ENCODE data around the gene SLC2A9. TPM values are rescaled to one million over a fixed set of nuclear protein-coding genes. Genes with fewer than 3 reads are reported as not detected.
A peak's percentile ranks its signal among the peaks of the same experiment; 100 is the strongest.

Gene SLC2A9
- polyA plus RNA-seq, 1 donor from 2014 or later = not detected

DNA sequence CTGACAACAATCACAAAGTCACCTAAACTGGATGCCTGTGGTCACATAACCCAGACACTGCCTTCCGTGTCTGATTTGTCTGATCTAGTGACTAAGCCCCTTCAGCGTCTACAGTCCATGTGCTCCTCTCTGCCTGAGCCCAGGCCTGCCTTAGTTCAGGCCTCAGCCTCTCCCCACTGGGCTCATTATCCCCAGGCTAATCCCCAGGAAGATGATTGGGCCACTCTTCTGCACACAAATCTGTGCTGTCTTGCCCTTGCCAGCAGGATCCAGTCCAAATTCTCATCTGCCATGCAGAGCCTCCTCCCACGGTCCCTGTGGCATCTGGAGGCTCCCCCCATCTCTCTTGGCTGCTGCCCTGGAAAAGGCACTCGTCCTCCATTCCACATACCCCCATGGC is 96.5 kb downstream of the SLC2A9 start:
- Histone ChIP-seq H3K79me2 (replicated peaks; ENCODE audit: insufficient read depth, low read length) (no peaks in the 10 kb centered on the region), H3K9me2 (ENCODE audit: insufficient read depth, low read length) (no peaks in the 10 kb centered on the region), H3K4me3 (ENCODE audit: low read length) (peak overlapping the region; percentile 23), H3K9me3 (ENCODE audit: low read length) (no peaks in the 10 kb centered on the region), H3K4me2 (ENCODE audit: low read length) (peak overlapping the region; percentile 40), H3K9ac (ENCODE audit: low read length) (peak overlapping the region; percentile 46), H2AFZ (ENCODE audit: low read depth, low read length) (no peak overlapping the region), H3F3A (ENCODE audit: insufficient read depth, low read length, poor library complexity, severe bottlenecking) (no peaks in the 10 kb centered on the region), H3K27ac (ENCODE audit: low read length) (peak overlapping the region; percentile 82), H3K27me3 (ENCODE audit: insufficient read depth, low read depth, low read length) (no peaks in the 10 kb centered on the region), H4K20me1 (ENCODE audit: insufficient read depth) (no peaks in the 10 kb centered on the region), H3K36me3 (ENCODE audit: insufficient read depth, low read length) (no peaks in the 10 kb centered on the region)
- TF ChIP-seq MXI1 (conservative IDR thresholded peaks at IDR 0.05; ENCODE audit: poor library complexity, severe bottlenecking) (no peak), EP300 (conservative IDR thresholded peaks at IDR 0.05; ENCODE audit: poor library complexity, severe bottlenecking) (no peak)

DNA sequence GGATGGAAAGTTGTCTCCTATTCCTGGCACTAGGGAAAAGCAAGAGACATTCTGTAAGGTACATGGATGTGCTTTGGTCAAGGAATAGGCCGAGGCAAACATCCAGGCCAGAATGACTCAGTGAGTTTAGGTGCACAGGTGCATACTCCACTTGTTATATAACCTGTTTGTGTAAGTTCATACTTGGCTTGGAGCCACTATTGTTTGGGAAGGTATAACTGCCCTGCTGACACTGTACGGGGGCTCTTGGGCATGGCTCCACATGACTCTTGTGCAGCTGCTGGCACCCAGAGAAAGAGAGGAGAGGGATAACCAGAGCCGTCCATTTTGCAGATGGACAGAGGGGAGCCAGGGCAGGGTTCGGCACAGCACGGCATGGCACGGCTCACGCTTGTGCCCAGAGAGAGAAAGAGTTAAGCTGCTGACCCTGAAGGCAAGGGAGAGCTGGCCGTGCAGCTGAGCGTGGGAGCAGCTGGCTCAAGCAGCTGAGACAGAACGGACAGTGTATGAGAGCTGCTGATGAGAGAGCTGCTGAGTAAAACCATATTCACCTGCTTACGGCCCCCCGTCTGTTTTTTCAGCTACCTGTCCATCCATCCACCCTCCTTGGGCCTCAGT is 98.0 kb downstream of the SLC2A9 start:
- TF ChIP-seq RAD21 (conservative IDR thresholded peaks at IDR 0.05) = no peak
- no peak for TF ChIP-seq EZH2 (IDR thresholded peaks at IDR 0.05; ENCODE audit: borderline replicate concordance, insufficient read depth, low read length, poor library complexity, severe bottlenecking)
- TF ChIP-seq MXI1 (conservative IDR thresholded peaks at IDR 0.05; ENCODE audit: poor library complexity, severe bottlenecking) = no peak
- TF ChIP-seq EP300 (conservative IDR thresholded peaks at IDR 0.05; ENCODE audit: poor library complexity, severe bottlenecking) = no peak
- no peak for TF ChIP-seq SMC3 (conservative IDR thresholded peaks at IDR 0.05; ENCODE audit: poor library complexity)
- no peak for TF ChIP-seq TAF1 (IDR thresholded peaks at IDR 0.05; ENCODE audit: low read depth)
- no peak for TF ChIP-seq POLR2AphosphoS5 (IDR thresholded peaks at IDR 0.05)
- TF ChIP-seq, protein P1, sequence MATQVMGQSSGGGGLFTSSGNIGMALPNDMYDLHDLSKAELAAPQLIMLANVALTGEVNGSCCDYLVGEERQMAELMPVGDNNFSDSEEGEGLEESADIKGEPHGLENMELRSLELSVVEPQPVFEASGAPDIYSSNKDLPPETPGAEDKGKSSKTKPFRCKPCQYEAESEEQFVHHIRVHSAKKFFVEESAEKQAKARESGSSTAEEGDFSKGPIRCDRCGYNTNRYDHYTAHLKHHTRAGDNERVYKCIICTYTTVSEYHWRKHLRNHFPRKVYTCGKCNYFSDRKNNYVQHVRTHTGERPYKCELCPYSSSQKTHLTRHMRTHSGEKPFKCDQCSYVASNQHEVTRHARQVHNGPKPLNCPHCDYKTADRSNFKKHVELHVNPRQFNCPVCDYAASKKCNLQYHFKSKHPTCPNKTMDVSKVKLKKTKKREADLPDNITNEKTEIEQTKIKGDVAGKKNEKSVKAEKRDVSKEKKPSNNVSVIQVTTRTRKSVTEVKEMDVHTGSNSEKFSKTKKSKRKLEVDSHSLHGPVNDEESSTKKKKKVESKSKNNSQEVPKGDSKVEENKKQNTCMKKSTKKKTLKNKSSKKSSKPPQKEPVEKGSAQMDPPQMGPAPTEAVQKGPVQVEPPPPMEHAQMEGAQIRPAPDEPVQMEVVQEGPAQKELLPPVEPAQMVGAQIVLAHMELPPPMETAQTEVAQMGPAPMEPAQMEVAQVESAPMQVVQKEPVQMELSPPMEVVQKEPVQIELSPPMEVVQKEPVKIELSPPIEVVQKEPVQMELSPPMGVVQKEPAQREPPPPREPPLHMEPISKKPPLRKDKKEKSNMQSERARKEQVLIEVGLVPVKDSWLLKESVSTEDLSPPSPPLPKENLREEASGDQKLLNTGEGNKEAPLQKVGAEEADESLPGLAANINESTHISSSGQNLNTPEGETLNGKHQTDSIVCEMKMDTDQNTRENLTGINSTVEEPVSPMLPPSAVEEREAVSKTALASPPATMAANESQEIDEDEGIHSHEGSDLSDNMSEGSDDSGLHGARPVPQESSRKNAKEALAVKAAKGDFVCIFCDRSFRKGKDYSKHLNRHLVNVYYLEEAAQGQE (IDR thresholded peaks at IDR 0.05; ENCODE audit: borderline replicate concordance) = no peak
- TF ChIP-seq, protein P2, sequence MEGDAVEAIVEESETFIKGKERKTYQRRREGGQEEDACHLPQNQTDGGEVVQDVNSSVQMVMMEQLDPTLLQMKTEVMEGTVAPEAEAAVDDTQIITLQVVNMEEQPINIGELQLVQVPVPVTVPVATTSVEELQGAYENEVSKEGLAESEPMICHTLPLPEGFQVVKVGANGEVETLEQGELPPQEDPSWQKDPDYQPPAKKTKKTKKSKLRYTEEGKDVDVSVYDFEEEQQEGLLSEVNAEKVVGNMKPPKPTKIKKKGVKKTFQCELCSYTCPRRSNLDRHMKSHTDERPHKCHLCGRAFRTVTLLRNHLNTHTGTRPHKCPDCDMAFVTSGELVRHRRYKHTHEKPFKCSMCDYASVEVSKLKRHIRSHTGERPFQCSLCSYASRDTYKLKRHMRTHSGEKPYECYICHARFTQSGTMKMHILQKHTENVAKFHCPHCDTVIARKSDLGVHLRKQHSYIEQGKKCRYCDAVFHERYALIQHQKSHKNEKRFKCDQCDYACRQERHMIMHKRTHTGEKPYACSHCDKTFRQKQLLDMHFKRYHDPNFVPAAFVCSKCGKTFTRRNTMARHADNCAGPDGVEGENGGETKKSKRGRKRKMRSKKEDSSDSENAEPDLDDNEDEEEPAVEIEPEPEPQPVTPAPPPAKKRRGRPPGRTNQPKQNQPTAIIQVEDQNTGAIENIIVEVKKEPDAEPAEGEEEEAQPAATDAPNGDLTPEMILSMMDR (IDR thresholded peaks at IDR 0.05; ENCODE audit: poor library complexity, severe bottlenecking) = no peak
- H3K36me3 ChIP-seq (ENCODE audit: insufficient read depth, low read length) = no peaks in the 10 kb centered on the region

More for the DNA sequence above, 98.0 kb downstream of the SLC2A9 start:
- Histone ChIP-seq H3K27me3 (ENCODE audit: insufficient read depth, low read depth, low read length) (no peaks in the 10 kb centered on the region), H3K4me2 (ENCODE audit: low read length) (no peak overlapping the region), H3K4me3 (ENCODE audit: low read length) (no peak overlapping the region), H3K9me3 (ENCODE audit: low read length) (no peaks in the 10 kb centered on the region), H3K27ac (ENCODE audit: low read length) (no peak overlapping the region), H3K9ac (ENCODE audit: low read length) (no peak overlapping the region), H3K9me2 (ENCODE audit: insufficient read depth, low read length) (no peaks in the 10 kb centered on the region), H3K79me2 (replicated peaks; ENCODE audit: insufficient read depth, low read length) (no peaks in the 10 kb centered on the region), H4K20me1 (ENCODE audit: insufficient read depth) (no peaks in the 10 kb centered on the region), H2AFZ (ENCODE audit: low read depth, low read length) (no peak overlapping the region), H3F3A (ENCODE audit: insufficient read depth, low read length, poor library complexity, severe bottlenecking) (no peaks in the 10 kb centered on the region)
